GM21737 (cell line): ENCODE results near the gene NOTUM.
"Not testable (repeated sequence)": the region's sequence is repeated elsewhere in the genome, so short reads cannot be mapped to it uniquely, and the experiment has no call there.

ENCODE experiments used
- ATAC-seq: cut with Tn5 transposase; IDR thresholded peaks from one replicate; pipeline ENCODE4 v1.9.1; 2021; ENCODE audit warnings: mild to moderate bottlenecking, moderate library complexity; ENCODE audit not compliant: unreplicated experiment

The NOTUM gene

GRCh38 chr17:81958633-81959342 lies 2.2 kb downstream of the NOTUM start:
- no peak for ATAC-seq

GRCh38 chr17:81957691-81958432 lies 3.1 kb downstream of the NOTUM start:
- ATAC-seq = no peak

- ATAC-seq = no peak
Observed at GRCh38 chr17:81956607-81957589, 4.1 kb downstream of the NOTUM start.

GRCh38 chr17:81955756-81956544 lies 5.0 kb downstream of the NOTUM start:
- no peak for ATAC-seq

GRCh38 chr17:81955058-81955681 lies 5.8 kb downstream of the NOTUM start:
- no peak for ATAC-seq

- no peak for ATAC-seq
Observed at GRCh38 chr17:81954131-81955057, 6.6 kb downstream of the NOTUM start.

GRCh38 chr17:81953443-81953842 lies 7.5 kb downstream of the NOTUM start:
- not testable (repeated sequence) for ATAC-seq

GRCh38 chr17:81952792-81953228 lies 8.2 kb downstream of the NOTUM start:
- ATAC-seq = no peak

GRCh38 chr17:81951785-81952684 lies 9.0 kb downstream of the NOTUM start:
- ATAC-seq = no peak

- ATAC-seq = no peak
Observed at GRCh38 chr17:81950501-81950900, 10.5 kb downstream of the NOTUM start.

- no peak for ATAC-seq
Observed at GRCh38 chr17:81948635-81949378, 12.2 kb downstream of the NOTUM start.

- no peak for ATAC-seq
Observed at GRCh38 chr17:81947189-81947588, 13.8 kb downstream of the NOTUM start, which contains the start of gene MYADML2. MYADML2 (minus strand) TSS chr17:81947233; CDS start chr17:81941741, 5,492 bp downstream.

GRCh38 chr17:81944858-81945257 lies 16.1 kb downstream of the NOTUM start:
- ATAC-seq = no peak

GRCh38 chr17:81942167-81942553 lies 18.8 kb downstream of the NOTUM start:
- ATAC-seq = no peak

GRCh38 chr17:81941484-81942166 lies 19.4 kb downstream of the NOTUM start:
- no peak for ATAC-seq
